ENCODE data around the gene SLC24A4.

SLC24A4 gene

DNA sequence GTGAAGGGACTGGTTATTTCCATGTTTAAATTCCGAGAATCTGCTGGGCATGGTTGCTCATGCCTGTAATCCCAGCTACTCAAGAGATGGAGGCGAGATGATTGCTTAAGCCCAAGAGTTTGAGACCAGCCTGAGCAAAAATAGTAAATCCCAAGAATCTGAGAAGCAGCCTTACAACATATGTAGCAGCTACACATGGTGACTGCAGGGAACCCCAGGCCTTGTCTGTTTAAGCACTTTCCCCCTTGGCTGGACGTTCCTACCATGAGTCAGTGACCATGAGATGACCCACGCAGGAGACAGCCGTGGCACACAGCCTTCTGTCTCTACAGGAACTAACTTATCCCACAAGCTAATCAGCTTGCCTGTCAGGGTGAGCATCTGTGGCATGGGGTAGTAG, 5.5 kb upstream of the SLC24A4 start:
- peak; percentile 78 for DNase-seq

DNA sequence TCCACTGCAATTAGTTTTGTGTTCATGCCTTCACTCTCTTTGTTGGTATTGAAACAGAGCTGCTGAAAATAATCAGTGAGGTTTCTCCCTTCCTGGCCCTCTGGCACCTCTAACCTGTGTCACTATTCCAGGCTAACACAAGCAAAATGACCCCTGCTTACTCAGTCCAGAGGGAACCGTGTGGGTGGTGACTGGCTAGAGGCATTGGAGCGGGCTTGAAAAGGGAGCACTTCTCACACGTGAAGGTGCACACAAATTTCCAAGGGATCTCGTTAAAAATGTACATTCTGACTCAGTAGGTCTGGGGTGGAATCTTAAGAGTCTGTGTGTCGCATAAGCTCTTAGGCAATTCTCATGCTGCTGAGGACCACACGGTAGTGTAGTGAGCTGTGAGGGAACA, 1.3 kb upstream of the SLC24A4 start:
- no peak for DNase-seq

DNA sequence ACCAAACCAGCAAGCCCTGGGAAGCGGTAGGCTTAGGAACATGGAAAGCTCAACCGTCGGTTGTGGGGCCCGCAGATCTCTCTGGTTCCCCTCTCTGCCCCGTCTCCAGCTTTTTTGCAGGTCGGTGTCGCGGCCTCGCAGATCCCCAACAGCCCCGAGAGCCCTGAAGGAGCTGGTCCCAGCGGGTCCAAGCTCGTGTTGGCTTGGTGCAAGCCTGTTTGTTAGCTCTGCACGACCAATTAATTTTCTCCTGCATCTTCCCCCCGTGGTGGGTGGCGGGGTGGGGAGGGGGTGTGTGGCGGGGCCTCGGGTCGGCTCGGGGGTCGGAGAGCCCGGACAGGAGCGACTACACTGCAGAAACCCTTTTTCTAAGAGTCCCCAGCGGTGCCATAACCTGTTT, 449 bp upstream of the SLC24A4 start:
- DNase-seq: no peak

- no peak for DNase-seq
Observed at GRCh38 chr14:92323916-92324818, 1.2 kb downstream of the SLC24A4 start.

- DNase-seq: no peak
Observed at GRCh38 chr14:92325835-92326234, 2.9 kb downstream of the SLC24A4 start.

DNA sequence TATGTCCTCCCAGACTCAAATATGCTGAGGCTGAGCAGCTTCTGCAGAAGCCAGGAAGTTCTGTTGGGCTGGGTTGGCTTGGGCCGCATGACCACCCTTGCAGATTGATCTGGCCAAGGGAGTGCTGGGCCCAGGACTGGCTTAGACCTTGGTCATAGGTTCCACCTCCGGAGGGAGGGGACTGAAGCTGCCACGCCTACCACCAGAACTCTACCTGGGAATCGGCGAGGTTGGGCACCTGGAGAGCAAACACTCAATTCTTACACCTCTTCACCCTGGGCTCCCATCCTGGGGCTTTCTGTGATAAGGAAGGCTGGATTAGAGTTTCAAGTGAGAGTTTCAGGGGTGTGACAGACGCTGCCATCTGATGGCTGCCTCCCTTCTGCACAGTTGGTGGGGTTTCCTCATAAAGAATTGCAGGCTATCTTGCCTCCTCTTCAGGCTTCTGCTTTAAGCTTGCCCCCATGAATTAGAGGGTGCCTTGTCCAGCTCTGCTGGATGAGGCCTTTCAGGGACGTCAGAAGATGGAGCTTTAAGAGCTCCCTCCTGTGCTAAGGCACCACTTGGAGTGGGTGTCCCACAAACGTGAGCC, 5.8 kb downstream of the SLC24A4 start:
- DNase-seq: no peak

DNA sequence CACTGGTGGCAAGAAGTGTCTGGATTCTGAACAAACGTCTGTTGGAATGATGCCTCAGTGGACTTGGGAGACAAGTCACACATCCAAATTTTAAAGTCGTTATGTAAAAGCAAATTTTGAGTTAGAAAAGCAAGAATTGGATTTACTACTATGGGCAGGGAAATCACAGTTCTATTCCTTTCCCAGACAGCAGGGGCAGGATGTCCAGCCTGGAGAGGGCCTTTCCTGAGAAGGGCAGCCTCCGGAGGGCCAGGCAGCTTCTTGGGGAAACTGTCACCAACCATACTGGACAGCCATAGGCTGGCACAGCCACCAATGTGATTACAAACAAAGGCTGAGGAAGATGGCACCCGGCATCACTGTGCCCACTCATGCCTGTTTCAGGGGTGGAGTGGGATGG, 11.1 kb downstream of the SLC24A4 start:
- DNase-seq: no peak

DNA sequence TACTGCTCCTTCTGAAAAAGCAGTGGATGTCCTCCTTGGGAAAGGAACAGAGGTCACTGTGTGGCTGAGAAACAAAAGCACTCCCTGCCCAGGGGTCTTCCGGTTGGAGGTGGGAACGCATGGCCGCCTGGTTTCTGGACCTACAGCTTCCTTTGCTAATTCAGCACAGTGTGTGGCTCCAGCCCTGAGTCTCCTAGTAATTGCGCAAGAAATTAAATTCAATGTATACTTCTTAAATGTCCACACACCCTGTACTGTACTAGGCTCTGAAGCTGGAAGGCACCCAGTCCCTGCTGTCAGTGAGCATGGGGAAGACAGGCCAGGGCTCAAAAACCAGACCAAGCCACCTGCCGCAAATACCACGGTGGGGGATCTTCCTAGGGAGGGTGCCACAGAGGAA, 13.4 kb downstream of the SLC24A4 start:
- no peak for DNase-seq

GRCh38 chr14:92339426-92339825, 16.5 kb downstream of the SLC24A4 start:
- DNase-seq: no peak

DNA sequence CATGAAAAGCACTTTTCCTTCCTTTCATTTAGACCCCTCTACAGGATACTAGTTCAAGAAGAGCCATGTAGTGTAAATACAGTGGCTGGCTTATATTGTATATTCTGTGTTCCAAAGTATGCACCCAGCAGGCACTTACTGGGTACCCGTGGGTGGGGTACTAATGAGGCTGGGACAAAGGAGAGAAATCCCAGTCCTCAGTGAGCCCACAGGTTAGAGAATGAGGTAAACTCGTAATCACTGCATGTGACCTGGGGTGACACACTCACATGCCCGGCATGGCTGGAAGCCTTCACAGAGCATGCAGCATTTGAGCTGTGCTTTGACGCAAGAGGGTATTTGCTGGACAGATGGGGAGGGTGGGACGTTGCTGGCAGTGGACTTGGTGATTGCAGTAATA, 17.1 kb downstream of the SLC24A4 start:
- DNase-seq: no peak

- no peak for DNase-seq
Observed at GRCh38 chr14:92340931-92341330, 18.0 kb downstream of the SLC24A4 start.

GRCh38 chr14:92341791-92342190, 18.8 kb downstream of the SLC24A4 start:
- no peak for DNase-seq

DNA sequence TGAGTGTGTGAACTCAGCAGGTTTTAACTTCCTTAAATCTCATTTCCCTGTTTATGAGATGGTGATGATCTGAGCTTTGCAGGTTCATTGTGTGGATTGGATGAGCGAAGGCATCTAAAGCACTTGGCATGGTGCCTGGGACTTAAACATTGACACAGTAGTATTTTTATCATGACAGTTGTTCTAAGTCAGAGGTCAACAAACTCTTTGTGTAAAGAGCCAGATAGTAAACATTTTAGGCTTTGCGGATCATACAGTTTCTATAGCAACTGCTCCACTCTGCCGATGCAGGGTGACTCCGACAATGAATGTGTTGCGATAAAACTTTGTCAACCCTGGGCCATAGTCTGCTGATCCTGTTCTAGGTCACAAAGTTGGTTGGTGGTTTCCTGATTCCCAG, 25.2 kb downstream of the SLC24A4 start:
- no peak for DNase-seq

DNA sequence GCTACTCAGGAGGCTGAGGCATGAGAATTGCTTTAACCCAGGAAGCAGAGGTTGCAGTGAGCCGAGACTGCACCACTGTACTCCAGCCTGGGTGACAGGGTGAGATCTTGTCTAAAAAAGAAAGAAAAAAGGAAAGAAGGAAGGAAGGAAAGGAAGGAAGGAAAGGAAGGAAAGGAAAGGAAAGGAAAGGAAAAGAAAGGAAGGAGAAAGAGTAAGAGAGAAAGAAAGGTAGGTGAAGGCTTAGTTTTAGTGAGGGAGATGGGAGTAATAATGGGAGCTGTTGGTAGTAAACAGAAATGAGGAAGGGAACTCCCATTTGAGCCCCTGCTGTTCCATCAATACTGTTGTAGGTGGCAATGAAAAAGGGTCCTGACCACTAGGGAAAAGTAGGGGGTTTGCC, 28.8 kb downstream of the SLC24A4 start:
- DNase-seq: no peak

DNA sequence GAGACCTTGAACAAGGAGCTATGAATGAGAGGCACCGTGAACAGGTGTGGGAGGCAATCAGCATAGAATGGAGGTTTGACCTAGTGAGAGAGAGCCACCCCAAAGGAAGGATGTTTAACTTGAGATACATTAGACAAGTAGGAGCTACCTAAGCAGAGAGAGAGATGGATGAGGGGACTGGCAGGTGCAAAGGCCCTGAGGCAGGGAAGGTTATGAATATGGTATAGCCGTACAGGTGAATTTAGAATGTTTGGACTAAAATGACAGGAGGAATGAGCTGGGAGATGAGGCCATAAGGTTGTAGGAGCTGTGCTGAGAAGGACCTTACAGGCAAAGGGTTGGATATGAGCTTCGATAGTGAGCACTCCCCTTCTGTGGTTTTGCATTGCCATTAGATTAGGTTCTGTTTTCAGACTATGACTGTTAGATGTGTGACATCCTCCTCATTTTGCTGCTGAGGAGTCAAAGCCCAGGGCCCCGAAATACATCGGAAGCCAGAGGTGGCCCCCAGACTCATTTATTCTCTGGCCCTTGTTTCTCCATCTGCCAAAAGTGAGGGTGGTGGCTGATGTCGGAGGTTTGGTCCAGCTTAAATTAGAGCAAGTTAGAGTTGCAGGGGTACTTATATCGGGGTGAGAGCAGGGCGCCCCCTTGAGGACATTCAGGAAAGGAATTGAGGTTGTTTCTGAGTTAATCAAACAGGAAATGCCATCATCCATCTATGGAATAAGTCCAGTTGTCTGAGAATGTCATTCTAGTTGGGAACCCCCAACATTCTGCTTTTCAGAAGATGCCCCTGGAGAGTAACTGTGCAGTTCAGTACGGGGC, 29.4 kb downstream of the SLC24A4 start:
- peak; percentile 23 for DNase-seq

DNA sequence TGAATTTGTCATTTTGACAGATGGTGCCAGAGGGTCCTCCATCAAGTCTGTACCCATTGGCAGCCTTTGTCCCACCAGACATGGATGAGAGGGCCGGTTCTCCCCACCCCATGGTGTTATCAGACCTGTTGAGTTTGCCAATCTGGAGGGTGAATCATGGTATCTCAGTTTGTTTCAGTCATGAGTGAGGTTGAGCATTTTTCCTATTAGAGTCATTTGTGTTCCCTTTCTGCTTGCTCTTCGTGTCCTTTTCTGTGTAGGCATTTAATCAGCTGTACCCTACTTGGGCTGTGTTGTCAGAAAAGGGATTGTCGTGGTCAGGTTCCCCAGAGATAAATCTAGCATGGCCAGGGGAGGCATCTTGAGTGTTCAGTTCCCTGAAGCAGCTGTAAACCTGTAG, 30.5 kb downstream of the SLC24A4 start:
- DNase-seq: no peak

GRCh38 chr14:92356677-92357076, 33.7 kb downstream of the SLC24A4 start:
- DNase-seq: no peak

GRCh38 chr14:92360651-92361370, 37.8 kb downstream of the SLC24A4 start:
- no peak for DNase-seq

GRCh38 chr14:92362781-92363235, 39.8 kb downstream of the SLC24A4 start:
- peak; percentile 23 for DNase-seq

- no peak for DNase-seq
Observed at GRCh38 chr14:92366237-92366636, 43.3 kb downstream of the SLC24A4 start.

- no peak for DNase-seq
Observed at GRCh38 chr14:92368001-92368400, 45.0 kb downstream of the SLC24A4 start.

- DNase-seq: no peak
Observed at GRCh38 chr14:92369097-92369496, 46.1 kb downstream of the SLC24A4 start.

DNA sequence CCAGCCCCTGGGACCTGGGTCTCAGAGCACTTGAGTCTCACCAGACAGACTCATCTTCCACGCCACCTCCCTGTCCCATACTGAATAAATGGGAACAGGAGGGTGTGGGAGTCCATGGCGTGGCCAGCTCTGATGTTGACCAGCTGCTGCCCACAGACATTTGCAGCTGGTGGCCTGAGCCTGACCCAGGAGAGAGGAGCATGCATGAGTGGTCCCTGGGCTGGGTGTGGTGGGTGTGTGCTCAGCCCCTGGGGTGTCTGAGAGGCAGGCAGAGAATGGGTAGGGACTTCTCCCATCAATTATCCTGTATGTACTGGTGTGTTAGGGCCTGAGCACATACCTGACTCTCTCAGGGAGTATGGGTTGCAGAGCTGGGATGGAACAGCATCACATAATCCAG, 49.3 kb downstream of the SLC24A4 start:
- DNase-seq: no peak

Measured in HCEC 1CT (cell line).